SK-N-SH treated with all-trans-retinoic acid at 6 μM for 48 hours (cell line): Measurements from ENCODE around the gene SRSF1.

Source experiments
- ATAC-seq: fragments of 200-7000 bp; cut with Tn5 transposase; 3 replicates; pipeline ENCODE4 v1.9.1; 2020; ENCODE audit warnings: mild to moderate bottlenecking, moderate library complexity
- ARNTL ChIP-seq: fragments of 450-650 bp; formaldehyde crosslinking; IDR thresholded peaks from 2 replicates; pipeline ENCODE4 v1.5.0; 2020; ENCODE audit warnings: low read depth, mild to moderate bottlenecking, moderate library complexity, borderline replicate concordance
- CSDC2 ChIP-seq: fragments of 250-450 bp; sonication (Bioruptor Pico); IDR thresholded peaks from 2 replicates; pipeline ENCODE4 v1.5.0; 2020; ENCODE audit warnings: mild to moderate bottlenecking, moderate library complexity
- CSRNP3 ChIP-seq: fragments of 250-450 bp; sonication (Bioruptor Pico); IDR thresholded peaks from 2 replicates; pipeline ENCODE4 v1.5.1; 2021; ENCODE audit warnings: mild to moderate bottlenecking, moderate library complexity
- ESRRG ChIP-seq: fragments of 250-450 bp; sonication (Bioruptor Pico); IDR thresholded peaks from 2 replicates; pipeline ENCODE4 v1.6.1; 2021; ENCODE audit warnings: mild to moderate bottlenecking
- GLIS3 ChIP-seq: fragments of 250-450 bp; sonication (Bioruptor Pico); IDR thresholded peaks from 2 replicates; pipeline ENCODE4 v1.5.0; 2020; ENCODE audit warnings: mild to moderate bottlenecking, moderate library complexity
- ISL1 ChIP-seq: fragments of 250-450 bp; sonication (Bioruptor Pico); IDR thresholded peaks from 2 replicates; pipeline ENCODE4 v2.1.2; 2022; ENCODE audit warnings: mild to moderate bottlenecking, moderate library complexity
- OSR1 ChIP-seq: fragments of 250-450 bp; sonication (Bioruptor Pico); IDR thresholded peaks from 2 replicates; pipeline ENCODE4 v1.8.0; 2022; ENCODE audit warnings: moderate library complexity, mild to moderate bottlenecking, inconsistent platforms
- PATZ1 ChIP-seq: fragments of 250-450 bp; sonication (Bioruptor Pico); IDR thresholded peaks from 2 replicates; pipeline ENCODE4 v1.8.0; 2020; ENCODE audit warnings: mild to moderate bottlenecking, moderate library complexity, borderline replicate concordance
- PPARA ChIP-seq: fragments of 250-450 bp; sonication (Bioruptor Pico); IDR thresholded peaks from 2 replicates; pipeline ENCODE4 v1.5.0; 2020; ENCODE audit warnings: mild to moderate bottlenecking, borderline replicate concordance
- RARB ChIP-seq: fragments of 250-450 bp; sonication (Bioruptor Pico); IDR thresholded peaks from 2 replicates; pipeline ENCODE4 v1.8.0; 2021; ENCODE audit warnings: mild to moderate bottlenecking, moderate library complexity
- SNAI2 ChIP-seq: fragments of 250-450 bp; sonication (Bioruptor Pico); IDR thresholded peaks from 2 replicates; pipeline ENCODE4 v1.5.0; 2020; ENCODE audit warnings: mild to moderate bottlenecking, moderate library complexity
- TCF4 ChIP-seq: fragments of 250-450 bp; sonication (Bioruptor Pico); IDR thresholded peaks from 2 replicates; pipeline ENCODE4 v1.8.0; 2021; ENCODE audit warnings: mild to moderate bottlenecking, moderate library complexity, borderline replicate concordance
- TSHZ2 ChIP-seq: fragments of 250-450 bp; sonication (Bioruptor Pico); IDR thresholded peaks from 2 replicates; pipeline ENCODE4 v1.5.0; 2020; ENCODE audit warnings: mild to moderate bottlenecking, moderate library complexity
- ZFP3 ChIP-seq: fragments of 250-450 bp; sonication (Bioruptor Pico); IDR thresholded peaks from 2 replicates; pipeline ENCODE4 v1.5.0; 2020; ENCODE audit warnings: mild to moderate bottlenecking, moderate library complexity
- ZFP30 ChIP-seq: fragments of 450-650 bp; formaldehyde crosslinking; IDR thresholded peaks from 2 replicates; pipeline ENCODE4 v1.5.0; 2022; ENCODE audit warnings: mild to moderate bottlenecking, moderate library complexity
- ZNF70 ChIP-seq: fragments of 450-650 bp; formaldehyde crosslinking; IDR thresholded peaks from 2 replicates; pipeline ENCODE4 v1.5.0; 2020; ENCODE audit warnings: mild to moderate bottlenecking, moderate library complexity
- ZNF8 ChIP-seq: fragments of 450-650 bp; formaldehyde crosslinking; IDR thresholded peaks from 2 replicates; pipeline ENCODE4 v1.5.0; 2020; ENCODE audit warnings: mild to moderate bottlenecking, moderate library complexity
- TF ChIP-seq, protein P1 (sequence below): fragments of 250-450 bp; sonication (Bioruptor Pico); IDR thresholded peaks from 2 replicates; pipeline ENCODE4 v1.5.1; 2020; ENCODE audit warnings: low read depth, mild to moderate bottlenecking, moderate library complexity
- TF ChIP-seq, protein P2 (sequence below): fragments of 250-450 bp; sonication (Bioruptor Pico); IDR thresholded peaks from 2 replicates; pipeline ENCODE4 v1.8.0; 2021; ENCODE audit warnings: low read depth, mild to moderate bottlenecking, moderate library complexity, borderline replicate concordance

The SRSF1 gene

GRCh38 chr17:58007781-58008706 lies 998 bp upstream of the SRSF1 start:
- TF ChIP-seq SNAI2 = 0 out of 2 replicates have a peak, but pooled peaks have one; percentile 3
- no peak for TF ChIP-seq PATZ1 (CRISPR knock-in tag)
- peak; percentile 46 for ATAC-seq

DNA sequence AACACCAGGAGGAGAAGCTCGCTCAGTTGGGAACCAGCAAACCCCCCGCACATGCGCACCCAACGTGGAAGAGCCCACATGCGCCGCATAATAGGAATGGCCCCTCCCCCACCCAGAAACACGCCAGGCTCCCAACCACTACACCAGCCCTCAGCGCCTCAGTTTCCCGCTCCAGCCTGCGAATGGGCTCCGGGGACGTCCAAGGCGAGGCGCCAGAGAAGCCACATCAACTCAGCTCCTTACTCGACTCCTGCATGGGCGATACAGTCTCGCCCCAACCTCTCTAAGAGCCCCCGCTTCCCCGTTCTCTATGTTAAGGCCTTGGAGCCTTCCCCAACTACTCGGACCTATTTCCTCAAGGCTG lies 504 bp downstream of the SRSF1 start:
- TF ChIP-seq SNAI2 (0 out of 2 replicates have a peak, but pooled peaks have one; percentile 5), ZFP3 (0 out of 2 replicates have a peak, but pooled peaks have one; percentile 38), ISL1 (CRISPR knock-in tag) (no peak)
- TF ChIP-seq, all 23 proteins: peak for 2
- ATAC-seq = peak; percentile 78

DNA sequence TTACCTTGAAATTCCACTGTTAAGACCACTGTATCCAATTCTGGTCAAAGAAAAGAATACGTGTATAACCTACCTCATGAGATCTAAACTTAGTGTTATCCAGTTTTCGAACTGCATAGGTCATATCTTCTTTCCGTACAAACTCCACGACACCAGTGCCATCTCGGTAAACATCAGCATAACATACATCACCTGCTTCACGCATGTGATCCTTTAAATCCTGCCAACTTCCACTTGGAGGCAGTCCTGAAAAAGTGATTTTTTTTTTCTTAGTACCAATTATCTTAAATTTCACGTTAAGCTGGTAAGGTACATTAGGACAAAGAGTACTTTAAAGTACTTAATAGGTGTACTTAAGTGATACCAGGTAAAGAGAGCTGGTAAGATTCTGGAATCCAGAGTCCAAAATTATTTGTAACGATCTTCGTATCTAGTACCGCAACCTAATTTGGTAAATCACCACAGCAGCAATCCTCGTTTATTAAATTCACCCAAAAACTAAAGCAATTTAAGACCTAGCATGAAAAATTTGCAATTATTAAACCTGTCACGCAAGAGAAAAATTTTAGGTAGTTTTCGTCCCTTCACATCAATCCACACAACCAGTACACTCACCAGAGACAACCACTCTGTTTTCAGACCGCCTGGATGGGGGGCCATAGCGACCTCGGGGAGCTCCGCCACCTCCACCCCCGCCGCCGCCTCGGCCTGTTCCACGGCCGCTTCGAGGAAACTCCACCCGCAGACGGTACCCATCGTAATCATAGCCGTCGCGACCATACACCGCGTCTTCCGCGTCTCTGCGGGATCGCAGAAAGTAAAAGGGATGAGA lies 1.1 kb downstream of the SRSF1 start:
- no peak; the same call in 2 of the 3 replicates for ATAC-seq
- TF ChIP-seq PATZ1 (CRISPR knock-in tag) (no peak), ZFP3 (no peak), CSDC2 (CRISPR knock-in tag) (no peak), ZNF70 (CRISPR knock-in tag) (no peak), OSR1 (CRISPR knock-in tag) (no peak), TCF4 (CRISPR knock-in tag) (no peak), ESRRG (no peak), TSHZ2 (CRISPR knock-in tag) (no peak), PPARA (CRISPR knock-in tag) (no peak), GLIS3 (CRISPR knock-in tag) (no peak), ZFP30 (no peak), CSRNP3 (CRISPR knock-in tag) (no peak), RARB (CRISPR knock-in tag) (no peak), ARNTL (no peak), ZNF8 (no peak), ISL1 (CRISPR knock-in tag) (no peak)
- TF ChIP-seq, protein P1, sequence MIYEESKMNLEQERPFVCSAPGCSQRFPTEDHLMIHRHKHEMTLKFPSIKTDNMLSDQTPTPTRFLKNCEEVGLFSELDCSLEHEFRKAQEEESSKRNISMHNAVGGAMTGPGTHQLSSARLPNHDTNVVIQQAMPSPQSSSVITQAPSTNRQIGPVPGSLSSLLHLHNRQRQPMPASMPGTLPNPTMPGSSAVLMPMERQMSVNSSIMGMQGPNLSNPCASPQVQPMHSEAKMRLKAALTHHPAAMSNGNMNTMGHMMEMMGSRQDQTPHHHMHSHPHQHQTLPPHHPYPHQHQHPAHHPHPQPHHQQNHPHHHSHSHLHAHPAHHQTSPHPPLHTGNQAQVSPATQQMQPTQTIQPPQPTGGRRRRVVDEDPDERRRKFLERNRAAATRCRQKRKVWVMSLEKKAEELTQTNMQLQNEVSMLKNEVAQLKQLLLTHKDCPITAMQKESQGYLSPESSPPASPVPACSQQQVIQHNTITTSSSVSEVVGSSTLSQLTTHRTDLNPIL (CRISPR knock-in tag) = no peak
- TF ChIP-seq, protein P2, sequence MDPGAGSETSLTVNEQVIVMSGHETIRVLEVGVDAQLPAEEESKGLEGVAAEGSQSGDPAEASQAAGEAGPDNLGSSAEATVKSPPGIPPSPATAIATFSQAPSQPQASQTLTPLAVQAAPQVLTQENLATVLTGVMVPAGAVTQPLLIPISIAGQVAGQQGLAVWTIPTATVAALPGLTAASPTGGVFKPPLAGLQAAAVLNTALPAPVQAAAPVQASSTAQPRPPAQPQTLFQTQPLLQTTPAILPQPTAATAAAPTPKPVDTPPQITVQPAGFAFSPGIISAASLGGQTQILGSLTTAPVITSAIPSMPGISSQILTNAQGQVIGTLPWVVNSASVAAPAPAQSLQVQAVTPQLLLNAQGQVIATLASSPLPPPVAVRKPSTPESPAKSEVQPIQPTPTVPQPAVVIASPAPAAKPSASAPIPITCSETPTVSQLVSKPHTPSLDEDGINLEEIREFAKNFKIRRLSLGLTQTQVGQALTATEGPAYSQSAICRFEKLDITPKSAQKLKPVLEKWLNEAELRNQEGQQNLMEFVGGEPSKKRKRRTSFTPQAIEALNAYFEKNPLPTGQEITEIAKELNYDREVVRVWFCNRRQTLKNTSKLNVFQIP = no peak
